Measurements from ENCODE around the gene PNPLA5.

DNA sequence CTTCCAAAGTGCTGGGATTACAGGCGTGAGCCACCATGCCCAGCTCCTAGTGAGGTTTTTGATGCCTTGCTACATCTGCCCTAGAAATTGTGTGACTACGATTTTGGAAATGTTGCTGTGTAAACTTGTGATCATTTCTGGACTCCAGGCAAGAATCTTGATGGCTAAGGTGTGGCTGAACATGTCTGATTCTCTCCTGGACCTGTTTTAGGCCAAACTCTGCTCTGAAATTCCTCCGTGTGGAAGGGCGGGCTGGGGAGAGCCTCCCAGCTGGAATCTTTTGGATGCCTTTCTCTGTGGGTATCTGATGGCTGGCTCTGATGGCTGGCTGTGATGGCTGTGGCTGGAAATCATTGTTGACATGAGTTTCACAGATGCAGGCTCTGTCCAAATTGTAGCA lies 40.0 kb upstream of the PNPLA5 start:
- TF ChIP-seq, protein P1, sequence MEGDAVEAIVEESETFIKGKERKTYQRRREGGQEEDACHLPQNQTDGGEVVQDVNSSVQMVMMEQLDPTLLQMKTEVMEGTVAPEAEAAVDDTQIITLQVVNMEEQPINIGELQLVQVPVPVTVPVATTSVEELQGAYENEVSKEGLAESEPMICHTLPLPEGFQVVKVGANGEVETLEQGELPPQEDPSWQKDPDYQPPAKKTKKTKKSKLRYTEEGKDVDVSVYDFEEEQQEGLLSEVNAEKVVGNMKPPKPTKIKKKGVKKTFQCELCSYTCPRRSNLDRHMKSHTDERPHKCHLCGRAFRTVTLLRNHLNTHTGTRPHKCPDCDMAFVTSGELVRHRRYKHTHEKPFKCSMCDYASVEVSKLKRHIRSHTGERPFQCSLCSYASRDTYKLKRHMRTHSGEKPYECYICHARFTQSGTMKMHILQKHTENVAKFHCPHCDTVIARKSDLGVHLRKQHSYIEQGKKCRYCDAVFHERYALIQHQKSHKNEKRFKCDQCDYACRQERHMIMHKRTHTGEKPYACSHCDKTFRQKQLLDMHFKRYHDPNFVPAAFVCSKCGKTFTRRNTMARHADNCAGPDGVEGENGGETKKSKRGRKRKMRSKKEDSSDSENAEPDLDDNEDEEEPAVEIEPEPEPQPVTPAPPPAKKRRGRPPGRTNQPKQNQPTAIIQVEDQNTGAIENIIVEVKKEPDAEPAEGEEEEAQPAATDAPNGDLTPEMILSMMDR (IDR thresholded peaks at IDR 0.05 in 8 of 11, conservative IDR thresholded peaks at IDR 0.05 in 3 of 11) = no peak
- TF ChIP-seq POLR2A (IDR thresholded peaks at IDR 0.05) = no peak
